Heart left ventricle (tissue), 16 donors: ENCODE results near the gene ZBTB39. TPM values are rescaled to one million over a fixed set of nuclear protein-coding genes. Genes with fewer than 3 reads are reported as not detected.
"Not testable (repeated sequence)": the region's sequence is repeated elsewhere in the genome, so short reads cannot be mapped to it uniquely, and the experiment has no call there.

Experiments
- ATAC-seq, 4 donors: fragments of 200-7000 bp; cut with Tn5 transposase; one replicate each; pipeline ENCODE4 v1.9.1; 2020 to 2022; ENCODE audit warnings: moderate library complexity in 4 of 4, mild to moderate bottlenecking in 3 of 4, moderate number of reproducible peaks in 1 of 4
- DNase-seq, 5 donors: peaks; one replicate each; pipeline ENCODE4 v3.0.0-alpha.2; 2020
- H3K27ac ChIP-seq, 12 donors: fragments of 200-600 bp; sonication (generic) in 4 of 12; one replicate each; pipeline versions ENCODE4 v1.5.0 to v1.8.0; 2016 to 2022; ENCODE audit warnings: mild to moderate bottlenecking in 2 of 12
- H3K27me3 ChIP-seq, 9 donors: fragments of 200-600 bp; sonication (generic) in 2 of 9; one replicate each; pipeline versions ENCODE4 v1.5.1 to v1.8.0; 2016 to 2022; ENCODE audit warnings: mild to moderate bottlenecking in 3 of 9
- H3K36me3 ChIP-seq, 9 donors: fragments of 200-600 bp; sonication (generic) in 2 of 9; one replicate each; pipeline versions ENCODE4 v1.5.0 to v1.8.0; 2018 to 2022; ENCODE audit warnings: mild to moderate bottlenecking in 2 of 9
- H3K4me1 ChIP-seq, 12 donors: fragments of 200-600 bp; sonication (generic) in 4 of 12; one replicate each; pipeline versions ENCODE4 v1.5.0 to v1.8.0; 2016 to 2022; ENCODE audit warnings: mild to moderate bottlenecking in 3 of 12
- H3K4me3 ChIP-seq, 12 donors: fragments of 200-600 bp; sonication (generic) in 4 of 12; one replicate each; pipeline versions ENCODE4 v1.5.0 to v1.8.0; 2017 to 2022; ENCODE audit warnings: mild to moderate bottlenecking in 9 of 12, moderate library complexity in 4 of 12
- H3K9me3 ChIP-seq, 12 donors: fragments of 200-600 bp; sonication (generic) in 4 of 12; one replicate each; pipeline versions ENCODE4 v1.5.0 to v1.8.0; 2016 to 2022; ENCODE audit warnings: mild to moderate bottlenecking in 1 of 12
- POLR2A ChIP-seq, 2 donors: fragments of 450-650 bp; IDR thresholded peaks; one replicate each; pipeline ENCODE4 v1.6.1; 2017; ENCODE audit warnings: antibody characterized with exemption in 2 of 2, mild to moderate bottlenecking in 2 of 2, moderate library complexity in 2 of 2
- WGBS, 4 donors: extraction: QIAGEN DNeasy Blood & Tissue Kit in 2 of 4; methylation state at CpG; one replicate each; pipeline versions ENCODE4 v1.1.5 to v1.1.7; 2013 to 2018; 5-methylcytosine and 5-hydroxymethylcytosine counted together
- intact Hi-C, 10 donors: fragments of 100-400 bp; cut with DNase I; formaldehyde crosslinking; loops; one replicate each; pipeline versions ENCODE4 v1.11.1 to v1.14.2; 2022
- polyA plus RNA-seq, 2 donors: library from polyadenylated mRNA; stranded (reverse); fragments of 200-250 nt; gene quantifications; one replicate each; pipeline ENCODE4 v1.2.3, GENCODE V29; 2013
- total RNA-seq, 9 donors: library from RNA; depleted of rRNA in 2 of 9; stranded (reverse); fragments of >200 nt in 2 of 9; fragmentation: NEBNext Ultra II Directional in 3 of 9; extraction: Animal tissue kit (Norgen Biotek cat#: 25700) in 3 of 9; gene quantifications; one replicate each; pipeline versions ENCODE4 v1.1.0 to v1.2.4, GENCODE V29; 2016 to 2023
- TF ChIP-seq, protein P1 (sequence below), 12 donors: fragments of 200-600 bp; sonication (generic) in 4 of 12; IDR thresholded peaks; one replicate each; pipeline versions ENCODE4 v1.5.0 to v1.8.0; 2018 to 2022; ENCODE audit warnings: antibody characterized with exemption in 12 of 12, mild to moderate bottlenecking in 5 of 12
- donor health status: ischemic (EF 13 %, LVEDD 7.1; RV severe dilation, severe dysfunction).
- donor health status: healthy with polysubstance abuse.
- donor health status: DM: no; HTN: yes; CAD: no.
- donor health status: DM: no; HTN: no; CAD: no.
- donor health status: ischemic (EF 25% LVEDD 6.9; RV normal size, moderate dysfunction).
- donor health status: ischemic (EF 25% LVEDD 5.7; RV mildly dilated, moderate dysfunction).
- donor health status: healthy.
- donor health status: DM: yes; HTN: yes; CAD: no.
- donor health status: ischemic (EF 35%, LVEDD 5.7; RV mildly dilated, moderate dysfunction).
- donor health status: nonischemic (EF 11% LVEDD 7.7; RV severe dilation, severe dysfunction).
- donor health status: DM: yes; HTN: yes; CAD: no.
- donor health status: PGD.
- donor health status: ischemic (EF 29% LVEDD 5.4; RV normal size, mild dysfunction).
- donor health status: nonischemic (EF 23%, LVEDD 6.1; RV moderate dilation, normal function).

ZBTB39 gene
- total and polyA plus RNA-seq, 11 donors: 1.5 to 4.5 (median 3.3) TPM

DNA sequence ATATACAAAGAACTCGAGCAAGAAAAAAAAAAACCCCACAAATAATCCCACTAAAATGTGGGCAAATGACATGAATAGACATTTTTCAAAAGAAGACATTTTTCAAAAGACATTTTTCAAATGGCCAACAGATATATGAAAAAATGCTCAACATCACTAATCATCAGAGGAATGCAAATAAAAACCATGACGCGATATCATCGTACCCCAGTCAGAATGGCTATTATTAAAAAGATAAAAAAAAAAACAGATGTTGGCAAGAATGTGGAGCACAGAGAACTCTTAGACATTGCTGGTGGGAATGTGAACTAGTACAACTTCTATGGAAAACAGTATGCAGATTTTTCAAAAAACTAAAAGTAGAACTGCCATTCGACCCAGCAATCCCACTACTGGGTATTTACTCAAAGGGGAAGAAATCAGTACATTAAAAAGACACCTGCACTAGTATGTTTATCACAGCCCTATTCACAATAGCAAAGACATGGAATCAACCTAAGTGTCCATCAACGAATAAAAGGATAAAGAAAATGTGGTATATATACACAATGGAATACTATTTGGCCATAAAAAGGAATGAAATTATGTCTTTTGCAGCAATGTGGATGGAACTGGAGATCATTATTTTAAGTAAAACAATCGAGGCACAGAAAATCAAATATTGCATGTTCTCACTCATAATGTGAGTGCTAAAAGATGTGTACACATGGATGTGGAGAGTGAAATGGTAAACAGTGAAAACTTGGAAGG, 16.3 kb downstream of the ZBTB39 start:
- intact Hi-C loops: loop anchor here in 6 of 10 donors (2.0 to 5.0 kb wide), 4 partner anchors 153 to 233 kb away; partner anchors contain the start of gene HSD17B6 (in 2 of the 6)
- H3K9me3 ChIP-seq: no peaks in the 10 kb centered on the region
- TF ChIP-seq POLR2A (IDR thresholded peaks at IDR 0.05): no peak
- TF ChIP-seq, protein P1, sequence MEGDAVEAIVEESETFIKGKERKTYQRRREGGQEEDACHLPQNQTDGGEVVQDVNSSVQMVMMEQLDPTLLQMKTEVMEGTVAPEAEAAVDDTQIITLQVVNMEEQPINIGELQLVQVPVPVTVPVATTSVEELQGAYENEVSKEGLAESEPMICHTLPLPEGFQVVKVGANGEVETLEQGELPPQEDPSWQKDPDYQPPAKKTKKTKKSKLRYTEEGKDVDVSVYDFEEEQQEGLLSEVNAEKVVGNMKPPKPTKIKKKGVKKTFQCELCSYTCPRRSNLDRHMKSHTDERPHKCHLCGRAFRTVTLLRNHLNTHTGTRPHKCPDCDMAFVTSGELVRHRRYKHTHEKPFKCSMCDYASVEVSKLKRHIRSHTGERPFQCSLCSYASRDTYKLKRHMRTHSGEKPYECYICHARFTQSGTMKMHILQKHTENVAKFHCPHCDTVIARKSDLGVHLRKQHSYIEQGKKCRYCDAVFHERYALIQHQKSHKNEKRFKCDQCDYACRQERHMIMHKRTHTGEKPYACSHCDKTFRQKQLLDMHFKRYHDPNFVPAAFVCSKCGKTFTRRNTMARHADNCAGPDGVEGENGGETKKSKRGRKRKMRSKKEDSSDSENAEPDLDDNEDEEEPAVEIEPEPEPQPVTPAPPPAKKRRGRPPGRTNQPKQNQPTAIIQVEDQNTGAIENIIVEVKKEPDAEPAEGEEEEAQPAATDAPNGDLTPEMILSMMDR (IDR thresholded peaks at IDR 0.05): no peak
- no peak overlapping the region for H3K27ac ChIP-seq
- H3K36me3 ChIP-seq: peaks cover 0 to 2% (median 0%) of the 10 kb centered on the region in 9 donors
- H3K4me1 ChIP-seq: peaks cover 4 to 46% (median 28%) of the 10 kb centered on the region in 12 donors
- ATAC-seq (no peak), DNase-seq (no peak)
- no peaks in the 10 kb centered on the region for H3K27me3 ChIP-seq
- no peak overlapping the region for H3K4me3 ChIP-seq
- WGBS, 4 donors: 68 to 77% (median 69%) methylated on average over 7 of the region's 7 CpGs

DNA sequence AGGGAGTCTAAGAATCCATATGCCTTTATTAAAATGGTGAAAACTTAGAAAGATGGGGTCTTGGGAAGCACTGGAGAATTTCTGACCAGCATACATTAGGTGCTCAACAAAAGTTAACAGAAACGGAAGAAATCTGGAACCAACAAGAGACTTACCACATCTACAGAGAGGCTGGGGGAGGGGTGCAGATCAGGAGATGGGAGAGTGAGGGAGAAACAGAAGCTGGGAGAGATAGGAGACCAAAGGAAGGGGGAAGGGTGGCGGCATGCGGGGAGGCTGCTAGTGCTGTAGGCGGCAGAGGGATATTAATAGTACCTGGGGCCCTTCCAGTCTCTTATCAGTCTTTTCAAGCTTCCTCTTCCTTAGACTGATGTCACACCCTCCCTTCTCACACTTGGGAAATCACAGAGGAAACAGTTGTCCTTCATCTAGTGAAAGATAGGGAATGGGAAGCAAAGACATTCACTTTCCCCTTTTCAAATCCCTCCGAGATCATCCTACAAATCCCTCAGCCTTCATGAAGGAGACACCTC, 18.1 kb downstream of the ZBTB39 start:
- intact Hi-C loops: loop anchor here in 8 of 10 donors (1.0 to 5.0 kb wide), 5 partner anchors 151 to 231 kb away; partner anchors contain the start of gene HSD17B6 (in 2 of the 8)
- Histone ChIP-seq H3K4me3 (peak overlapping the region in 1 of 12 donors; percentile 16), H3K9me3 (no peaks in the 10 kb centered on the region), H3K27ac (peak overlapping the region in 5 of 12 donors; percentile 37 to 51 (median 39)), H3K27me3 (no peaks in the 10 kb centered on the region), H3K36me3 (no peaks in the 10 kb centered on the region), H3K4me1 (peaks cover 4 to 46% (median 28%) of the 10 kb centered on the region in 12 donors)
- DNase-seq (peak in 3 of 5 donors; percentile 48 to 62 (median 51)), ATAC-seq (peak; percentile 49 to 91 (median 82))
- TF ChIP-seq, protein P1 (IDR thresholded peaks at IDR 0.05): no peak
- no peak for TF ChIP-seq POLR2A (IDR thresholded peaks at IDR 0.05)
- WGBS, 4 donors: 11 to 15% (median 13%) methylated on average over 5 of the region's 5 CpGs

DNA sequence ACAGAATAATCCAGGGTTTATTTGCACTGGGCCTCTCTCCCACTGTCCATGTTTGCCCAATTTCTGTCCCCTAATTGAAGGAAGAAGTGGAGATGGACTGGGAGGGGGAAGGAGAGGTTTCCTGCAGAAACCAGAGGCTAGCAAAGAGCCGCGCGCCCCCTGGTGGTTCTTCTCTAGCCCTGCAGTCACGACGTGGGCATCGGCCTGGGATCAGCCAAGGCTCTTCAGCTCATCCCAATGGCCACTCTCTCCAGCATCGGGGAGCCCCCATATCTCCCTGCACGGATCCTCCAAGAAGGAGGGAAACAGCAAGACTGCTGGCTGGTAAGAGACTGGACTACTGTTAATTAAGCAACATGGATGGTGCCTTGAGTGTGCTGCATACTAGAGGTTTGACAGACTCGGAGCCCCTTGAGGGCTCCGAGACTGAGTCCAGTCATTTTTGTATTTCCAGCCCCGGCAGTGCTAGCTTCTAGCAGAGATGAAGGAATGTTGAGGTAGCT, 18.7 kb downstream of the ZBTB39 start:
- Histone ChIP-seq H3K27me3 (no peaks in the 10 kb centered on the region), H3K9me3 (no peaks in the 10 kb centered on the region), H3K4me1 (peaks cover 4 to 46% (median 28%) of the 10 kb centered on the region in 12 donors), H3K27ac (peak overlapping the region in 4 of 12 donors; percentile 27 to 51 (median 38)), H3K4me3 (peak overlapping the region in 1 of 12 donors; percentile 16), H3K36me3 (no peaks in the 10 kb centered on the region)
- ATAC-seq (peak; percentile 70 to 92 (median 84)), DNase-seq (peak; percentile 74 to 91 (median 81))
- 22 to 30% (median 25%) methylated on average over 11 of the region's 11 CpGs for WGBS, 4 donors
- intact Hi-C loops: loop anchor here (1.0 to 5.0 kb wide), 8 partner anchors 149 to 230 kb away; partner anchors contain the start of gene HSD17B6 (in 4 of the 10)
- no peak for TF ChIP-seq POLR2A (IDR thresholded peaks at IDR 0.05)
- TF ChIP-seq, protein P1 (IDR thresholded peaks at IDR 0.05): peak; percentile 85 to 96 (median 90)

DNA sequence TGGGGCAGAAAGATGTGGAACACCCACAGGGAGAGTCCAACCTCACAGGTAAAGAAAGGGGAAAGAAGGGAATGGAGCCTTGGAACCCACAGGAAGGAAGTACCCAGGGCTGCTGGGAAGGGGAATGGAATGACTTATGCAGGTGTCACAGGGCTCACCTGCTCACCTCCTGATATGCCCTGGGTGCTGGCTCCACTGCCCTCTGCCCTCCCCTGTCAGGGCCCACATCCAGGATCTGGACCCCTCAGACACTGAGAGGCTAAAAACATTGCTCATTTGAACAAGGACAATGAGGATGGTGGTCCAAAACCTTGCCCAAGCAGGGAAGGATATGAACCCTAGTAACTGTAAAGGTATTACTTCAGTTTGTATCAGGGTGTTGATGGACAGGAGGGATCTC, 19.3 kb downstream of the ZBTB39 start:
- TF ChIP-seq, protein P1 (IDR thresholded peaks at IDR 0.05): no peak
- TF ChIP-seq POLR2A (IDR thresholded peaks at IDR 0.05): no peak
- Histone ChIP-seq H3K4me3 (no peak overlapping the region), H3K27me3 (no peaks in the 10 kb centered on the region), H3K9me3 (no peaks in the 10 kb centered on the region), H3K36me3 (no peaks in the 10 kb centered on the region), H3K4me1 (peaks cover 4 to 42% (median 28%) of the 10 kb centered on the region in 12 donors), H3K27ac (no peak overlapping the region)
- ATAC-seq: no peak
- intact Hi-C loops: loop anchor here in 9 of 10 donors (2.0 to 5.0 kb wide), 7 partner anchors 148 to 230 kb away; partner anchors contain the start of gene HSD17B6 (in 4 of the 9)
- DNase-seq: no peak

DNA sequence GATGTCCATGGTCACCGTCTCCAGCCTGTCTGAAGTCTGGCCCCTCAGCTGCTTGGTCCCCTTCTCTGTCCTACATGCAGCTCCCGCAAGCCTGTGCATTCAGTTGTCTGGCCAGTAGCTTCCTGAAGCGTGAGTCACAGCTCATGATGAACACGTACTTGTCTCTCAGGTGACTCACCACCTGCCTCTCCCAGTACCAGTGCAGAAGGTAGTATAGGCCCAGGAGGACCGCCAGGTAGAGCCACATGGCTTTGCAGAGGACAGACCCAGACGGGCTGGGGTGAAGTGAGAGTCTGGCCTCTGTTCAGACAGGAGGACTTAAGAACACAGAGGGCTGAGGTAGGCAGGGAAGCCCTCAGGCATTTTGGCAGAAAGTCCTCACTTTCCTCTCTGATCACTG, 20.6 kb downstream of the ZBTB39 start:
- not testable (repeated sequence) for H3K27me3 ChIP-seq, H3K27ac ChIP-seq, DNase-seq, H3K9me3 ChIP-seq, H3K36me3 ChIP-seq, ATAC-seq, H3K4me3 ChIP-seq
- intact Hi-C loops: loop anchor here in 9 of 10 donors (2.0 to 5.0 kb wide), 7 partner anchors 147 to 228 kb away; partner anchors contain the start of gene HSD17B6 (in 4 of the 9)
- peaks cover 4 to 30% (median 18%) of the 10 kb centered on the region in 12 donors for H3K4me1 ChIP-seq
- WGBS, 4 donors: 83 to 90% (median 84%) methylated on average over 2 to 5 of the region's 6 CpGs
